ENCODE measurements around the gene CEP19.
A peak's percentile ranks its signal among the peaks of the same experiment; 100 is the strongest.

DNA sequence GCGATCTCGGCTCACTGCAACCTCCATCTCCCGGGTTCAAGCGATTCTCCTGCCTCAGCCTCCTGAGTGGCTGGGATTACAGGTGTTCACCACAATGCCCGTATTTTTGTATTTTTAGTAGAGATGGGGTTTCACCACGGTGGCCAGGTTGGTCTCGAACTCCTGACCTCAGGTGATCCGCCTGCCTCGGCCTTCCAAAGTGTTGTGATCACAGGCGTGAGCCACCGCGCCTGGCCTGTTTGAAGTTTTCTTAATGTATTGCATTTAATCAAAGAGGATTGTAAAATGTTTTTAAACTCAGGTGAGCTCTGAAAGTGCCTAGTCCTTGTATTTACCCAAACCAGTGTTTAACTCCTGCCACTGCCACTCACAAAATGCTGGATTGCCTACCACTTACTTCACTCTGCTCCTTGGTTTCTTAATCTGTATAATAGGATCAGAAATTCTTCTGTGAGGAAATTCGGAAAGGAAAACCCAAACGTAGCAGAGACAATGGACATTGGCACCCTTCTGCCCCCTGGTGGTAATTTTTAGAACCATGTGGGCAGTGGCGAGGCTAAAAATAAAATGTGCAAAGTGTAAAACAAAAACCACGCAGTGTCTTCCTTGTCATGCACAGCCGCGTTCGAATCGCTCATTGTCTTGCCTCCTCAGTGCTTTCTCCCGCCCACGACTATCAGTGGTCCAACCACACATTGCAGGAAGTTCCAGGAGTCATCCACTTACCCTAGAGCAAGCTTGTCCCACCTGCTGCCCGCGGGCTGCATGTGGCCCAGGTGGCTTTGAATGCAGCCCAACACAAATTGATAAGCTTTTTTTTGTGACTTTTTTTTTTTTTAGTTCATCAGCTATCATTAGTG lies 27.3 kb downstream of the CEP19 start:
- TF ChIP-seq, protein P1, sequence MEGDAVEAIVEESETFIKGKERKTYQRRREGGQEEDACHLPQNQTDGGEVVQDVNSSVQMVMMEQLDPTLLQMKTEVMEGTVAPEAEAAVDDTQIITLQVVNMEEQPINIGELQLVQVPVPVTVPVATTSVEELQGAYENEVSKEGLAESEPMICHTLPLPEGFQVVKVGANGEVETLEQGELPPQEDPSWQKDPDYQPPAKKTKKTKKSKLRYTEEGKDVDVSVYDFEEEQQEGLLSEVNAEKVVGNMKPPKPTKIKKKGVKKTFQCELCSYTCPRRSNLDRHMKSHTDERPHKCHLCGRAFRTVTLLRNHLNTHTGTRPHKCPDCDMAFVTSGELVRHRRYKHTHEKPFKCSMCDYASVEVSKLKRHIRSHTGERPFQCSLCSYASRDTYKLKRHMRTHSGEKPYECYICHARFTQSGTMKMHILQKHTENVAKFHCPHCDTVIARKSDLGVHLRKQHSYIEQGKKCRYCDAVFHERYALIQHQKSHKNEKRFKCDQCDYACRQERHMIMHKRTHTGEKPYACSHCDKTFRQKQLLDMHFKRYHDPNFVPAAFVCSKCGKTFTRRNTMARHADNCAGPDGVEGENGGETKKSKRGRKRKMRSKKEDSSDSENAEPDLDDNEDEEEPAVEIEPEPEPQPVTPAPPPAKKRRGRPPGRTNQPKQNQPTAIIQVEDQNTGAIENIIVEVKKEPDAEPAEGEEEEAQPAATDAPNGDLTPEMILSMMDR (IDR thresholded peaks at IDR 0.05), result peak; percentile 83 to 92 (median 89)
- TF ChIP-seq POLR2A (IDR thresholded peaks at IDR 0.05), result no peak

Measured in adrenal gland (tissue), 5 donors.